ENCODE results near the gene SPNS3. TPM values are rescaled to one million over a fixed set of nuclear protein-coding genes. Genes with fewer than 3 reads are reported as not detected.

The SPNS3 gene
- polyA plus RNA-seq, 1 donor from 2014 or later, result not detected

DNA sequence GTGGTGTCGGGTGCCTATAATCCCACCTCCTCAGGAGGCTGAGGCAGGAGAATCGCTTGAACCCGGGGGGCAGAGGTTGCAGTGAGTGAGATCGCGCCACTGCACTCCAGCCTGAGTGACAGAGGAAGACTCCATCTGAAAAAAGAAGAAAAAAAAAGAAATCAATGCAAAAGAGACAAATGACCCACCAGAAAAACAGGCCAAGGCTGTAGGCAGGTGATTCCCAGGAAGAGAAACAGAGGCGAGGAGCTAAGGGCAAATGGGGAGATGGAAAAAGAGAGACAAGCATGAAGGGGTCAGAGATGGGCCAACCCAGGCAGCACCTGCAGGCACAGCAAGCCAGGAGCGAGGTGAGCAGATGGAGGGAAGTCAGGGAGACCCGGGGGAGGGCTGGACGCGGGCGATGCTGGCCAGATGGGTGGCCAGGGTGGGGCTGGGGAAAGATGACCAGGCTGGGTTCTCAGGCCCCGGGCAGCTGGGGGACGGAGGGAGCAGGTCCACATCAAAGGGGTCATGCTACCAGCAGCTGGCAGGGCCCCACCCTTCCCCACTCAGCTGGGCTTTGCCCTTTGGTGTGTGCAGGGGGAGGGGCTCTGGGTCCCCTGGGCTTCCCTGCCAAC, 95.9 kb downstream of the SPNS3 start:
- no peak overlapping the region for H2AFZ ChIP-seq (ENCODE audit: low read depth, low read length)
- H3K27me3 ChIP-seq (ENCODE audit: insufficient read depth, low read depth, low read length), result no peaks in the 10 kb centered on the region
- H3K36me3 ChIP-seq (ENCODE audit: insufficient read depth, low read length), result no peaks in the 10 kb centered on the region
- TF ChIP-seq EZH2 (IDR thresholded peaks at IDR 0.05; ENCODE audit: borderline replicate concordance, insufficient read depth, low read length, poor library complexity, severe bottlenecking) (no peak), REST (IDR thresholded peaks at IDR 0.05; ENCODE audit: borderline replicate concordance) (no peak), RAD21 (conservative IDR thresholded peaks at IDR 0.05) (no peak), EP300 (conservative IDR thresholded peaks at IDR 0.05; ENCODE audit: poor library complexity, severe bottlenecking) (no peak)
- no peaks in the 10 kb centered on the region for H4K20me1 ChIP-seq (ENCODE audit: insufficient read depth)
- no peak overlapping the region for H3K4me2 ChIP-seq (ENCODE audit: low read length)
- no peak overlapping the region for H3K27ac ChIP-seq (ENCODE audit: low read length)
- H3F3A ChIP-seq (ENCODE audit: insufficient read depth, low read length, poor library complexity, severe bottlenecking), result no peaks in the 10 kb centered on the region
- no peaks in the 10 kb centered on the region for H3K79me2 ChIP-seq (replicated peaks; ENCODE audit: insufficient read depth, low read length)
- no peak overlapping the region for H3K9ac ChIP-seq (ENCODE audit: low read length)
- H3K9me2 ChIP-seq (ENCODE audit: insufficient read depth, low read length), result no peaks in the 10 kb centered on the region
- H3K9me3 ChIP-seq (ENCODE audit: low read length), result no peaks in the 10 kb centered on the region
- H3K4me3 ChIP-seq (ENCODE audit: low read length), result no peak overlapping the region

DNA sequence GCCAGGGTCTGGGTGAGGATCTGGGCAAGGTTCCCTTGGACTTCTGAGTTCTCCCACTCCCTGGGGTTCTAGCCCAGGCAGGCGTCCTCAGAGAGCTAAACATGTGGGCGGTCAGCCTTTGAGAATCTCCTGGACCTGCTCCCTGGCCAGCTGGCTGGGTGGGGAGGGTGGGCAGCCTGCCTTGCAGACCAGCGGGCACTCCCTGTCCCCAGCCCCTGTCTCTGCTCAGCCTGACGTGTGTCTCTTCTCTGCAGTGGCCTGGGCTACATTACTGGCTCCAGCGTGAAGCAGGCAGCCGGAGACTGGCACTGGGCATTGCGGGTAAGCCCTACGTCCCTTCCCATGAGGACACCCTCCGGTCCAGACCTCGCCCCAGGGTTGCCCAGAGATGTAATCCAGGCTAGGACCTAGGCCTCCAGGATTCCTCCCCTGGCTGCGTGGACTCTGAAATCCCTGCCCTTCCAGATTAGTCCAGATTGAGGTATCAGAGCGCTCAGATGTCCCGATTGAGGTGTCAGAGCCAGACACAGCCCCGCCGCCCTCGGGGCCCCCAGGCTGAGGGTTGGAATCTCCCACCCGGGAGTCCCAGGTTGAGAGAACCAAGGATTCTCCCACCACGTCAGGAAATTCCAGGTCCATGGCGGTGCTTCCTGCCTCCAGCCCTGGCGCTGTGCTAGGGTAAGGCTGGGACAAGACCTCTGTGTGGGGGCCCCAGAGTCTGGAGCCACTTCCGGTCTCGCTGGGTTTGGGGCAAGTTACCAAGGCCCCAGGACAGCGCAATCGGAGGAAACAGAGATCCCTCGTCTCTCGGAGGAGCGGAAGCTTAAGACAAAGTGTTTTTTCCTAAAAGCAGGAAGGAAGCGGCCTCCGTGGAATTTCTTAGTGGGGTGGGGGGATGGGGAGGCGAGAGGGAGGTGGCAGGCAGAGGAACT, 97.3 kb downstream of the SPNS3 start:
- no peaks in the 10 kb centered on the region for H3K9me2 ChIP-seq (ENCODE audit: insufficient read depth, low read length)
- no peaks in the 10 kb centered on the region for H3K36me3 ChIP-seq (ENCODE audit: insufficient read depth, low read length)
- no peak overlapping the region for H3K27ac ChIP-seq (ENCODE audit: low read length)
- no peaks in the 10 kb centered on the region for H3K9me3 ChIP-seq (ENCODE audit: low read length)
- no peak for TF ChIP-seq EZH2 (IDR thresholded peaks at IDR 0.05; ENCODE audit: borderline replicate concordance, insufficient read depth, low read length, poor library complexity, severe bottlenecking)
- TF ChIP-seq CTCF (IDR thresholded peaks at IDR 0.05; ENCODE audit: poor library complexity, severe bottlenecking), result no peak
- TF ChIP-seq TAF1 (IDR thresholded peaks at IDR 0.05; ENCODE audit: low read depth), result no peak
- TF ChIP-seq EP300 (conservative IDR thresholded peaks at IDR 0.05; ENCODE audit: poor library complexity, severe bottlenecking), result no peak
- TF ChIP-seq REST (IDR thresholded peaks at IDR 0.05; ENCODE audit: borderline replicate concordance), result no peak
- no peak for TF ChIP-seq MXI1 (conservative IDR thresholded peaks at IDR 0.05; ENCODE audit: poor library complexity, severe bottlenecking)
- no peaks in the 10 kb centered on the region for H3K79me2 ChIP-seq (replicated peaks; ENCODE audit: insufficient read depth, low read length)
- no peak overlapping the region for H3K4me2 ChIP-seq (ENCODE audit: low read length)
- no peaks in the 10 kb centered on the region for H3K27me3 ChIP-seq (ENCODE audit: insufficient read depth, low read depth, low read length)
- H4K20me1 ChIP-seq (ENCODE audit: insufficient read depth), result no peaks in the 10 kb centered on the region
- no peak overlapping the region for H2AFZ ChIP-seq (ENCODE audit: low read depth, low read length)
- H3F3A ChIP-seq (ENCODE audit: insufficient read depth, low read length, poor library complexity, severe bottlenecking), result no peaks in the 10 kb centered on the region
- no peak overlapping the region for H3K4me3 ChIP-seq (ENCODE audit: low read length)
- H3K9ac ChIP-seq (ENCODE audit: low read length), result no peak overlapping the region
